ENCODE results near the gene SPEM1. TPM values are rescaled to one million over a fixed set of nuclear protein-coding genes. Genes with fewer than 3 reads are reported as not detected.

Gene SPEM1
- total RNA-seq, 4 donors from 2014 or later: not detected

DNA sequence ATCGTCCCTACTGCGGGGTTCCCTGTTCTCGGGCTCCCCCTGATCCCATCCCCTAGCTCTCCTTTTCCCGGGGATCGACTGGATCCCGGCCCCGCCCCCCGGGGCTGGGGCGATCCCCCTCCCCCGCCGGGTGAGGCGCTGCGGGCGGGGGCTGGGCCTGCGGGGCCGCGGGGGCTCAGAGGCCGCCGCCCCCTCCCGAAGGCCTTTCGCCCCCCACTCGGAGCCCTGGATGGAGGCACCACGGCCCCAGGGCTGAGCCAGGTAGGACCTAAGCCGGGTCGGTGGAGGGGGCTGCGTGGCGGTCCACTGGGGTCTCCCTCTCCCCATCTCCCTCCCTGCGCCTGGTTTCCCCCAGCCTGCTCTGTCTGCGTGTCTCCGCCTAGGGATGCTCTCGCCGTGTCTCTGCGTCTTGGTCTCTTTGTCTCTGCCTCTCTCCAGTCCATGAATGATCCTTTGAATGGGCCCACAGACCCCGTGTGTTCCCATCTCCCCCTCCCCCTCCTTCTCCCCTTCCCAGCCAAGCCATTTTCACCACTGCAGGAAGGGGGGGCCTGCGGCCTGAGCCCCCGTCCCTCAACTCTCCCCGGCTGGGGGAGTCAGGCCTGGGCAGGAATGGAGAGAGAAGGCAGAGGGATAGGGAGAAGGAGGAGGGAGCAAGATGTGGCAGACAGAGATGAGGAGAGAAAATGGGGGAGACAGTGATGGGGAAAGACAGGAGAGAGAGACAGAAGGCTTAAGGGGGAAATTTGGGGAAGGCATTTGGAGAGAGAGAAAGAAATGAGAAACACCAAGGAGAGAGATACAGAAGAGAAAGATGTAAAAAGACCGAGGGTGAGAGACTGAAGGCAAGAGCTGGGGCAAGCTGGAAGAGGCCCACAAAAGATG lies 14.5 kb upstream of the SPEM1 start:
- no peaks in the 10 kb centered on the region for H3K27me3 ChIP-seq
- TF ChIP-seq, protein P1, sequence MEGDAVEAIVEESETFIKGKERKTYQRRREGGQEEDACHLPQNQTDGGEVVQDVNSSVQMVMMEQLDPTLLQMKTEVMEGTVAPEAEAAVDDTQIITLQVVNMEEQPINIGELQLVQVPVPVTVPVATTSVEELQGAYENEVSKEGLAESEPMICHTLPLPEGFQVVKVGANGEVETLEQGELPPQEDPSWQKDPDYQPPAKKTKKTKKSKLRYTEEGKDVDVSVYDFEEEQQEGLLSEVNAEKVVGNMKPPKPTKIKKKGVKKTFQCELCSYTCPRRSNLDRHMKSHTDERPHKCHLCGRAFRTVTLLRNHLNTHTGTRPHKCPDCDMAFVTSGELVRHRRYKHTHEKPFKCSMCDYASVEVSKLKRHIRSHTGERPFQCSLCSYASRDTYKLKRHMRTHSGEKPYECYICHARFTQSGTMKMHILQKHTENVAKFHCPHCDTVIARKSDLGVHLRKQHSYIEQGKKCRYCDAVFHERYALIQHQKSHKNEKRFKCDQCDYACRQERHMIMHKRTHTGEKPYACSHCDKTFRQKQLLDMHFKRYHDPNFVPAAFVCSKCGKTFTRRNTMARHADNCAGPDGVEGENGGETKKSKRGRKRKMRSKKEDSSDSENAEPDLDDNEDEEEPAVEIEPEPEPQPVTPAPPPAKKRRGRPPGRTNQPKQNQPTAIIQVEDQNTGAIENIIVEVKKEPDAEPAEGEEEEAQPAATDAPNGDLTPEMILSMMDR (IDR thresholded peaks at IDR 0.05): no peak
- no peak for TF ChIP-seq POLR2A (IDR thresholded peaks at IDR 0.05)
- H3K4me1 ChIP-seq: peaks cover 0 to 5% of the 10 kb centered on the region in 2 donors
- peak overlapping the region; percentile 54 to 73 for H3K4me3 ChIP-seq
- H3K36me3 ChIP-seq: no peaks in the 10 kb centered on the region
- peak overlapping the region; percentile 93 to 94 for H3K27ac ChIP-seq
- peak in 1 of 2 donors; percentile 51 for DNase-seq
- intact Hi-C loops (cut with DNase I; ENCODE audit: low total_unique reads): no loop called here
- no peaks in the 10 kb centered on the region for H3K9me3 ChIP-seq

- peak overlapping the region in 1 of 2 donors; percentile 54 for H3K4me3 ChIP-seq
- no peaks in the 10 kb centered on the region for H3K36me3 ChIP-seq
- H3K9me3 ChIP-seq: no peaks in the 10 kb centered on the region
- TF ChIP-seq, protein P1 (IDR thresholded peaks at IDR 0.05): no peak
- TF ChIP-seq POLR2A (IDR thresholded peaks at IDR 0.05): no peak
- peak overlapping the region; percentile 93 to 94 for H3K27ac ChIP-seq
- H3K27me3 ChIP-seq: no peaks in the 10 kb centered on the region
- H3K4me1 ChIP-seq: peaks cover 0 to 5% of the 10 kb centered on the region in 2 donors
- intact Hi-C loops (cut with DNase I; ENCODE audit: low total_unique reads): no loop called here
- no peak for DNase-seq
These were observed 13.8 kb upstream of the SPEM1 start for GRCh38 chr17:7406235-7406825.

GRCh38 chr17:7407082-7407481 lies 13.0 kb upstream of the SPEM1 start:
- TF ChIP-seq, protein P1 (IDR thresholded peaks at IDR 0.05): no peak
- TF ChIP-seq POLR2A (IDR thresholded peaks at IDR 0.05): no peak
- Histone ChIP-seq H3K27me3 (no peaks in the 10 kb centered on the region), H3K27ac (no peak overlapping the region), H3K9me3 (no peaks in the 10 kb centered on the region), H3K36me3 (no peaks in the 10 kb centered on the region), H3K4me3 (no peak overlapping the region), H3K4me1 (peaks cover 0 to 5% of the 10 kb centered on the region in 2 donors)
- DNase-seq: no peak
- intact Hi-C loops (cut with DNase I; ENCODE audit: low total_unique reads): no loop called here

DNA sequence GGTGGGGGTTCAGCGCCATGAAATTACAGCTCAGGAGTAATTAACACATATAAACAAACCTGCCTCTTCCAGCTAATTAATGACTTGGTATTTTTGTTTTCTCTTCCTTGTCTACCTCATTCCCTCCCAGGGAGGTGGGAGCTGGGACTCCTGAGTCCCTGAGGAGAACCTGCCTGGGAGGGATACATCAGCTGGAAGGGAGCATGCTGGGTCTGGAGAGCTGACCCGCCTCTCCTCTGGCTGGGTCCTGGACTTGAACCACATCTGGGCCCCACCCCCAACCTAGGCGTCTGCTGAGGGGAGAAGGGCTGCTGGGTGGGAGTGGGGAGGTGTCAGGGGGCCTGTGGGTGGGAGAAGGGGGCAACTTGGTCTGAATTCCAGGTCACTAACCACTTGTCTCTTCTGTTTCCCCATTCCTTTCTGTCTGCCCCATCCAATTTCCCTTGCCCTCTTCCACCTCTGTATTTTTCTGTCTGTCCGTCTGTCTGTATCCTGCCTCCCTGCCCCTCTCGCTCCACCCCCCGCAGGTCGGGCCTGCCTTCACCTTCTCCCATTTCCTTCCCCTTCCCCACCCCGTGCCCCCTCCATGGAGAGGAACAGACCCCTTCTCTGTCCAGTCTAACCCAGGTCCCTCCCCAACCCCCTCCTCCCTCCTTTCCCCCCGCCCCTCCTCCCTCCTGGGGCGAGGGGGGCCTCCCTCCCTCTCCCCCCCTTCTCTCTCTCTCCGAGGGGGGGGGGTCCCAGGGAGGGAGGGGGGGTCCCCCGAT lies 12.5 kb upstream of the SPEM1 start, which contains the start of gene NLGN2:
TSS of gene NLGN2 (plus strand) at position 361 of the 767 bp plus-strand sequence. CDS start 411 bp downstream, outside the sequence.
- no peak within 1 kb of the TSS for H3K4me3 ChIP-seq
- no peaks in the 10 kb centered on the region for H3K36me3 ChIP-seq
- TF ChIP-seq, protein P1 (IDR thresholded peaks at IDR 0.05): no peak
- no peak for TF ChIP-seq POLR2A (IDR thresholded peaks at IDR 0.05)
- DNase-seq: no peak
- no peaks in the 10 kb centered on the region for H3K9me3 ChIP-seq
- peaks cover 0 to 5% of the 10 kb centered on the region in 2 donors for H3K4me1 ChIP-seq
- no peaks in the 10 kb centered on the region for H3K27me3 ChIP-seq
- H3K27ac ChIP-seq: peak within 1 kb of the TSS in 1 of 2 donors; percentile 93
- intact Hi-C loops (cut with DNase I; ENCODE audit: low total_unique reads): no loop called here
